ENCODE measurements around the gene ADAMTS13.
A peak's percentile ranks its signal among the peaks of the same experiment; 100 is the strongest.

Gene ADAMTS13

GRCh38 chr9:133455936-133456335, 33.8 kb downstream of the ADAMTS13 start:
- DNase-seq = no peak

GRCh38 chr9:133456409-133456808, 34.2 kb downstream of the ADAMTS13 start:
- no peak for DNase-seq

- DNase-seq = no peak
These were observed 35.1 kb downstream of the ADAMTS13 start for GRCh38 chr9:133457233-133457632.

- no peak for DNase-seq
These were observed 35.6 kb downstream of the ADAMTS13 start for GRCh38 chr9:133457748-133458147.

- DNase-seq = no peak
These were observed 36.6 kb downstream of the ADAMTS13 start for GRCh38 chr9:133458643-133459312.

GRCh38 chr9:133459476-133460404, 37.6 kb downstream of the ADAMTS13 start, which contains the start of gene CACFD1:
Gene CACFD1, plus strand, starts transcription at chr9:133459978. Its CDS starts 89 bp downstream, at chr9:133460067.
- peak; percentile 89 for DNase-seq

- DNase-seq = peak; percentile 46
These were observed 38.4 kb downstream of the ADAMTS13 start for GRCh38 chr9:133460405-133461175.

GRCh38 chr9:133461975-133462374, 39.8 kb downstream of the ADAMTS13 start:
- no peak for DNase-seq

- DNase-seq = no peak
These were observed 41.2 kb downstream of the ADAMTS13 start for GRCh38 chr9:133463234-133463863.

GRCh38 chr9:133463864-133464615, 41.9 kb downstream of the ADAMTS13 start:
- no peak for DNase-seq

- no peak for DNase-seq
These were observed 42.5 kb downstream of the ADAMTS13 start for GRCh38 chr9:133464638-133465037.

GRCh38 chr9:133465984-133466383, 43.8 kb downstream of the ADAMTS13 start:
- DNase-seq = no peak

- DNase-seq = no peak
These were observed 44.9 kb downstream of the ADAMTS13 start for GRCh38 chr9:133467101-133467500.

GRCh38 chr9:133468374-133468773, 46.2 kb downstream of the ADAMTS13 start:
- no peak for DNase-seq

GRCh38 chr9:133468777-133469421, 46.7 kb downstream of the ADAMTS13 start:
- no peak for DNase-seq

GRCh38 chr9:133470427-133470924, 48.3 kb downstream of the ADAMTS13 start:
- DNase-seq = no peak

GRCh38 chr9:133470988-133471387, 48.8 kb downstream of the ADAMTS13 start:
- no peak for DNase-seq

- no peak for DNase-seq
These were observed 49.5 kb downstream of the ADAMTS13 start for GRCh38 chr9:133471551-133472276.

GRCh38 chr9:133472277-133472645, 50.1 kb downstream of the ADAMTS13 start:
- no peak for DNase-seq

GRCh38 chr9:133472753-133473378, 50.7 kb downstream of the ADAMTS13 start:
- no peak for DNase-seq
